Measurements from ENCODE around the gene COBLL1.

Gene COBLL1

GRCh38 chr2:164642268-164642667, 199.4 kb downstream of the COBLL1 start:
- no peak for TF ChIP-seq ZNF274 (IDR thresholded peaks at IDR 0.05; ENCODE audit: low read depth, low read length)
- H3K4me3 ChIP-seq (ENCODE audit: low read length) = no peak overlapping the region

Data from GM08714 (cell line).